ENCODE data around the gene DCAF5.

DNA sequence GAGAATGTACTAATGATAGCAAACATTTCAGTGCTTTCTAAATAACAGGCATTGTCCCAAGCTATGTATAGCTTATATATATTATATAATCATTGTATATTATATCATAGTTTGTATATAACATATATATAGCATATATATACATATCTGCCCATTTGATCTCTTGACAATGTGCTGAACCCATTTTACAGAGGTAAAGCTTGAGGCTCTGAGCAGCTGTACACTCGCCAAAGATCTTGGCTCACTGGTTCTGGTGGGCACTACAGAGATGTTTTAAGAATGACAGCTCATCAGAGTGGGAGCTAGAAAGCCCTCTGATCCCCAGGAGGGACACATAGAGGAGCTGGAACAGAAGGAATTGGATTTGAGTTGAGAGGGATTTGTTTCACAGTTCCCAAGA lies 105.7 kb downstream of the DCAF5 start:
- TF ChIP-seq POLR2A (IDR thresholded peaks at IDR 0.05; ENCODE audit: low read depth, low read length): no peak
- no peak for TF ChIP-seq SPI1 (IDR thresholded peaks at IDR 0.05; ENCODE audit: low read depth, low read length)
- no peak for TF ChIP-seq POLR2AphosphoS5 (IDR thresholded peaks at IDR 0.05; ENCODE audit: low read depth, low read length)

All from GM12891 (cell line).